Caco-2 (cell line): ENCODE measurements around the gene NFASC. TPM values are rescaled to one million over a fixed set of nuclear protein-coding genes. Genes with fewer than 3 reads are reported as not detected.

Experiments used
- BruUV-seq: library from RNA; stranded (reverse); fragments of 400-500 nt; replicated peaks from 2 replicates; lab custom pipeline; 2021; lab: Mats Ljungman, UMichigan
- CTCF ChIA-PET: fragments of 300-600 bp; sonication (Branson Sonifier 250); formaldehyde crosslinking; loops from one replicate; lab custom pipeline; 2022; ENCODE audit warnings: antibody characterized with exemption; lab: Charles Lee
- POLR2A ChIA-PET: fragments of 300-600 bp; sonication (Branson Sonifier 250); formaldehyde crosslinking; loops from one replicate; lab custom pipeline; 2022; ENCODE audit warnings: antibody characterized with exemption; lab: Charles Lee
- DNase-seq, 2 experiments: peaks; one replicate each; pipeline versions ENCODE4 v3.0.0 to v3.0.0-alpha.2; 2020 to 2022
- H3K27me3 ChIP-seq: replicated peaks from 2 replicates; pipeline ENCODE4 v1.6.0; 2011; ENCODE audit warnings: low read length; ENCODE audit not compliant: control insufficient read depth, insufficient read depth
- H3K36me3 ChIP-seq: 2 replicates; pipeline ENCODE4 v1.5.1; 2011; ENCODE audit warnings: low read length; ENCODE audit not compliant: control insufficient read depth, insufficient read depth
- H3K4me1 ChIP-seq: fragments of 250-450 bp; sonication (Bioruptor Pico); 2 replicates; pipeline ENCODE4 v1.5.1; 2020; ENCODE audit warnings: mild to moderate bottlenecking
- H3K4me3 ChIP-seq: 2 replicates; pipeline ENCODE4 v1.5.1; 2011; ENCODE audit warnings: low read depth, mild to moderate bottlenecking, control low read depth, low read length
- H3K9me3 ChIP-seq: fragments of 250-450 bp; sonication (Bioruptor Pico); 2 replicates; pipeline ENCODE4 v1.5.1; 2020; ENCODE audit warnings: mild to moderate bottlenecking, moderate library complexity
- H3K27ac Mint-ChIP-seq: one replicate; pipeline ENCODE4 v1.8.0; 2022; ENCODE audit warnings: mixed read lengths; ENCODE audit not compliant: unreplicated experiment
- H3K27me3 Mint-ChIP-seq: one replicate; pipeline ENCODE4 v1.8.0; 2022; ENCODE audit warnings: mixed read lengths; ENCODE audit not compliant: insufficient read depth, unreplicated experiment
- H3K36me3 Mint-ChIP-seq: one replicate; pipeline ENCODE4 v1.8.0; 2022; ENCODE audit warnings: mild to moderate bottlenecking, mixed read lengths; ENCODE audit not compliant: insufficient read depth, unreplicated experiment
- H3K4me1 Mint-ChIP-seq: one replicate; pipeline ENCODE4 v1.8.0; 2022; ENCODE audit warnings: low read depth, mixed read lengths; ENCODE audit not compliant: unreplicated experiment
- H3K4me3 Mint-ChIP-seq: one replicate; pipeline ENCODE4 v1.8.0; 2022; ENCODE audit warnings: mild to moderate bottlenecking, moderate library complexity, mixed read lengths; ENCODE audit not compliant: unreplicated experiment
- H3K9me3 Mint-ChIP-seq: one replicate; pipeline ENCODE4 v1.8.0; 2022; ENCODE audit warnings: mixed read lengths; ENCODE audit not compliant: unreplicated experiment
- CTCF ChIP-seq, 2 experiments: fragments of 200-600 bp in 1 of 2; IDR thresholded peaks; 1 replicate in 1 of 2; 2 replicates in 1 of 2; pipeline versions ENCODE4 v1.5.1 to v1.8.0; 2011 to 2022; ENCODE audit warnings: antibody characterized with exemption in 1 of 2, control low read depth in 1 of 2, inconsistent platforms in 1 of 2, low read depth in 1 of 2, low read length in 1 of 2, mild to moderate bottlenecking in 1 of 2, moderate library complexity in 1 of 2; ENCODE audit not compliant: insufficient read depth in 1 of 2, severe bottlenecking in 1 of 2, unreplicated experiment in 1 of 2
- intact Hi-C: fragments of 100-400 bp; cut with micrococcal nuclease; formaldehyde crosslinking; loops from one replicate; pipeline ENCODE4 v1.10.0; 2022; ENCODE audit not compliant: unreplicated experiment
- total RNA-seq: library from RNA; stranded (reverse); gene quantifications from 2 replicates; pipeline ENCODE4 v1.2.3, GENCODE V29; 2022

NFASC gene
- total RNA-seq, 1 experiment from 2014 or later, result 1.3 TPM

- CTCF ChIA-PET, result interaction anchor here (0.9 kb wide), 1 partner anchor 78 kb away, joined by 3 read pairs; no protein-coding TSS in a partner anchor
- POLR2A ChIA-PET, result no interaction called here
- no peak for DNase-seq
- no peak for TF ChIP-seq CTCF (IDR thresholded peaks at IDR 0.05; ENCODE audit: insufficient read depth in 1 of 2, low read depth in 1 of 2, low read length in 1 of 2, severe bottlenecking in 1 of 2, unreplicated experiment in 1 of 2)
- H3K4me3 ChIP-seq, result no peak overlapping the region
- H3K4me1 ChIP-seq, result no peaks in the 10 kb centered on the region
- H3K36me3 Mint-ChIP-seq, result no peaks in the 10 kb centered on the region
- H3K4me3 Mint-ChIP-seq, result no peak overlapping the region
- H3K27ac Mint-ChIP-seq, result no peak overlapping the region
- no TSS peak for BruUV-seq
- intact Hi-C loops, result no loop called here
- H3K27me3 Mint-ChIP-seq, result peaks cover 2% of the 10 kb centered on the region
- no peaks in the 10 kb centered on the region for H3K9me3 Mint-ChIP-seq
- H3K27me3 ChIP-seq, result no peaks in the 10 kb centered on the region
- no peaks in the 10 kb centered on the region for H3K4me1 Mint-ChIP-seq
- no peaks in the 10 kb centered on the region for H3K9me3 ChIP-seq
- no peaks in the 10 kb centered on the region for H3K36me3 ChIP-seq
Measured at GRCh38 chr1:205067031-205067430, 196.4 kb downstream of the NFASC start.

- POLR2A ChIA-PET, result no interaction called here
- DNase-seq, result no peak
- intact Hi-C loops, result no loop called here
Measured at GRCh38 chr1:205068001-205068400, 197.3 kb downstream of the NFASC start.

GRCh38 chr1:205068457-205069040 is 197.9 kb downstream of the NFASC start:
- no peaks in the 10 kb centered on the region for H3K9me3 ChIP-seq
- Mint-ChIP-seq H3K27ac (no peak overlapping the region), H3K9me3 (no peaks in the 10 kb centered on the region), H3K4me3 (no peak overlapping the region), H3K36me3 (no peaks in the 10 kb centered on the region), H3K4me1 (no peaks in the 10 kb centered on the region), H3K27me3 (peaks cover 2% of the 10 kb centered on the region)
- no peak for DNase-seq
- POLR2A ChIA-PET, result no interaction called here
- no peaks in the 10 kb centered on the region for H3K27me3 ChIP-seq
- CTCF ChIA-PET, result no interaction called here
- H3K4me3 ChIP-seq, result no peak overlapping the region
- no TSS peak for BruUV-seq
- H3K36me3 ChIP-seq, result no peaks in the 10 kb centered on the region
- intact Hi-C loops, result no loop called here
- H3K4me1 ChIP-seq, result no peaks in the 10 kb centered on the region
- no peak for TF ChIP-seq CTCF (IDR thresholded peaks at IDR 0.05; ENCODE audit: insufficient read depth in 1 of 2, low read depth in 1 of 2, low read length in 1 of 2, severe bottlenecking in 1 of 2, unreplicated experiment in 1 of 2)

More at GRCh38 chr1:205068001-205068400, 197.3 kb downstream of the NFASC start:
- Mint-ChIP-seq H3K27ac (no peak overlapping the region), H3K9me3 (no peaks in the 10 kb centered on the region), H3K36me3 (no peaks in the 10 kb centered on the region), H3K27me3 (peaks cover 2% of the 10 kb centered on the region), H3K4me3 (no peak overlapping the region), H3K4me1 (no peaks in the 10 kb centered on the region)
- Histone ChIP-seq H3K4me1 (no peaks in the 10 kb centered on the region), H3K9me3 (no peaks in the 10 kb centered on the region), H3K4me3 (no peak overlapping the region), H3K27me3 (no peaks in the 10 kb centered on the region), H3K36me3 (no peaks in the 10 kb centered on the region)
- CTCF ChIA-PET, result no interaction called here
- TF ChIP-seq CTCF (IDR thresholded peaks at IDR 0.05; ENCODE audit: insufficient read depth in 1 of 2, low read depth in 1 of 2, low read length in 1 of 2, severe bottlenecking in 1 of 2, unreplicated experiment in 1 of 2), result no peak
- BruUV-seq, result no TSS peak
